NCI-H128 (cell line): ENCODE data around the gene TMEM94.
A peak's percentile ranks its signal among the peaks of the same experiment; 100 is the strongest.
"Not testable (repeated sequence)": the region's sequence is repeated elsewhere in the genome, so short reads cannot be mapped to it uniquely, and the experiment has no call there.

Experiments used
- DNase-seq: peaks from one replicate; lab custom pipeline; 2025; ENCODE audit not compliant: unreplicated experiment; lab: John Stamatoyannopoulos, UW

TMEM94 gene

GRCh38 chr17:75509528-75510258, 53.3 kb downstream of the TMEM94 start:
- no peak for DNase-seq

DNA sequence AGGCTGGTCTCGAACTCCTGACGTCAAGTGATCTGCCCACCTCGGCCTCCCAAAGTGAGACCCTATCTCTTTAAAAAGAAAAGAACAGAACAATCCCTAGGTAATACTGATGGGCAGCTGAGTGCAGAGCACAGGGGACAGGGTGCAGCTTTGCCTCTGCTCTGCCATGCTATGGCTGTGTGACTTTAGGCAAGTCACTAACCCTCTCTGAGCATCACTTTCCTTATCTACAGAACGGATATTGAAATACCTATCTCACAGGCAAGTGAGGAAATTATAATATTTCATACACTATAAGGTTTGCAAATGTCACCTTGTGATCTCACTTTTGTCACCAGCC, 54.8 kb downstream of the TMEM94 start:
- DNase-seq = no peak

- DNase-seq = no peak
Observed at GRCh38 chr17:75511610-75512575, 55.5 kb downstream of the TMEM94 start.

GRCh38 chr17:75512926-75513640, 56.6 kb downstream of the TMEM94 start:
- DNase-seq = no peak

GRCh38 chr17:75513641-75514000, 57.2 kb downstream of the TMEM94 start:
- DNase-seq = no peak

DNA sequence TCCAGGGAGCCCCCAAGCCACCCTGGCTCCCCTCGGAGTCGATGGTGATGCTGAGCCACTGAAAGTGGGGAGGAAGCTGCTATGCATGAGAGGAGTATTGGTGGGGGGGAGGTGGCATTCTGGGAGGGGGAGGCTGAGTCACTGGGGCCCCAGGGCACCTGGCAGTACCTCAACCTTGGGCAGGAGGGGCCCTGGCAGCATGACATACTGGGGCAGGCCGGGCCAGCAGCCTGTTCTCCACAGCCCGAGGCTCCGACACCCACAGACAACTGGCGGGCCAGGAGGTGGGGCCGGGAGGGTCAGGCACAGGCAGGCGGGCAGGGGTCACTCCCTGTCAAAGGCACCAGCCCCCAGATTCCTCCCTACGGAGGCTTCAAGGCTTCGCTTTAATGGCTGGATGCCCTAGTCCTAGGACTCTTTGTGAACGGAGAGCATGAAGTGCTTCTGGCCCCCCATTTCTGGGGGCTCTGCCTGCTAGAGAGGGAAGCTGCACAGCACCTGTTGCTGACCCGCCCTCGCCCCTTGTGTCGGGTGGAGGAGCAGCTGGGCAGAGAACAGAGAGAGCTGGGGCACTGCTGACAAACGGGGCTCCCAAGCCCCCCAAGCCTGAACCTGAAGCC, 58.0 kb downstream of the TMEM94 start:
- no peak for DNase-seq

DNA sequence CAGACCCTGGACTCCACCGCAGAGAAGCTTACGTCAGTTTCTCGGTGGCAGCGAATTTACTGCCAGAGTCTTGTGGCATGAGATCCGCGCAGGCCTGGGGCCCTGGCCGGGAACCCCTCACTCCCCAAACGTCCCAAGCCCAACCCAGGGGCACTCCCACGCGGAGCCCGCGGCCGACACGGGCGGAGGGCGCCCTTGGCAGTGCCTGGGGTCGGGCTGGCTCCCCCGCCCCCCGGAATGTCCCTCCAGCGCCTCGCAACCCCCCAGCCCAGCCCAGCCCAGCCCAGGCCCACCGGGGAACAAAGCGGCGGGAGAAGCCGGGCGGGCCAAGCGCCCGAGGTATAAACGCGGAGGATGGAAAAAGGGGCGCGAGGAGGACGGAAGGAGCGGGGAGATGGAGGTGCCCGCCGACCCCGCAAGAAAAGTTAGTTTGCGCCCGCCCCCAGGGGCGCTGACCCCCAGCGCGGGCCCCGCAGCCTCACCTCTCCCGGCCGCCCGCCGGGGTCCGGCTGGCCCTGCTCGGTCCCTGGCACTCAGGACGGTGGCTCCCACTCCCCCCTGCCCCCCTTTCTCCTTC, 58.6 kb downstream of the TMEM94 start:
- no peak for DNase-seq

- peak; percentile 71 for DNase-seq
Observed at GRCh38 chr17:75515496-75516254, 59.2 kb downstream of the TMEM94 start, which contains the start of gene CASKIN2. Gene CASKIN2, minus strand, starts transcription at chr17:75515537. Its CDS starts 1,733 bp downstream, at chr17:75513804.

GRCh38 chr17:75516255-75516618, 59.8 kb downstream of the TMEM94 start, which contains the start of gene TSEN54:
Gene TSEN54, plus strand, starts transcription at chr17:75516528. Its CDS starts 33 bp downstream, at chr17:75516561.
- DNase-seq = peak; percentile 28

GRCh38 chr17:75516619-75517296, 60.3 kb downstream of the TMEM94 start:
- no peak for DNase-seq

- DNase-seq = no peak
Observed at GRCh38 chr17:75517297-75517865, 60.9 kb downstream of the TMEM94 start.

DNA sequence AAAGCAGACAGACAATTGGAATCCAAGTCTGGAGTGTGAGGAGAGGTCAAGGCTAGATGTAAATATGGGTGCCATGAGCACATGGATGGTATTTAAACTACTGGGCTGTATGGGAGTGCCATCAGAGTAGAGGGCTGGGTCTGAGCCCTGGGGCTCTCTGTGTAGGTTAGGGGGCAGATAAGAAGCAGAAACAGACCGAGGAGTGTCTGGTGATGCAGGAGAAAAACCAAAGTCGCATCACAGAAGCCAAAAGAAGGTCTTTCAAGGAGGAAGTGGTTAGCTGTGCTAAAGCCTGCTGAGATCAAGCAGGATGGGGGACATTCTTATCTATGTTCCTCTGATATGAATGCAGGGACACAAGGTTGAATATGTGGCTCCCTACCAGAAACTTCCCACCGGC, 61.8 kb downstream of the TMEM94 start:
- DNase-seq = no peak

- no peak for DNase-seq
Observed at GRCh38 chr17:75518983-75519537, 62.6 kb downstream of the TMEM94 start.

DNA sequence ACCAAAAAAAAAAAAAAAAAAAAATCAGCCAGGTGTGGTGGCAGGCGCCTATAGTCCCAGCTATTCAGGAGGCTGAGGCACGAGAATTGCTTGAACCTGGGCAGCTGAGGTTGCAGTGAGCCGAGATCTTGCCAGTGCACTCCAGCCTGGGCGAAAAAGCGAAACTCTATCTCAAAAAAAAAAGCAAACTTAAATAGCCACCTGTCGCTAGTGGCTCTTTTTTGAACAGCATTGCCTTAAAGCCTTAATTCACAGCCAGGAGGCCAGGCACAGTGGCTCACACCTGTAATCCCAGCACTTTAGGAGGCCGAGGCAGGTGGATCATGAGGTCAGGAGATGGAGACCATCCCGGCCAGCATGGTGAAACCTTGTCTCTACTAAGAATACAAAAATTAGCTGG, 64.0 kb downstream of the TMEM94 start:
- not testable (repeated sequence) for DNase-seq

- no peak for DNase-seq
Observed at GRCh38 chr17:75521290-75521689, 64.9 kb downstream of the TMEM94 start.

DNA sequence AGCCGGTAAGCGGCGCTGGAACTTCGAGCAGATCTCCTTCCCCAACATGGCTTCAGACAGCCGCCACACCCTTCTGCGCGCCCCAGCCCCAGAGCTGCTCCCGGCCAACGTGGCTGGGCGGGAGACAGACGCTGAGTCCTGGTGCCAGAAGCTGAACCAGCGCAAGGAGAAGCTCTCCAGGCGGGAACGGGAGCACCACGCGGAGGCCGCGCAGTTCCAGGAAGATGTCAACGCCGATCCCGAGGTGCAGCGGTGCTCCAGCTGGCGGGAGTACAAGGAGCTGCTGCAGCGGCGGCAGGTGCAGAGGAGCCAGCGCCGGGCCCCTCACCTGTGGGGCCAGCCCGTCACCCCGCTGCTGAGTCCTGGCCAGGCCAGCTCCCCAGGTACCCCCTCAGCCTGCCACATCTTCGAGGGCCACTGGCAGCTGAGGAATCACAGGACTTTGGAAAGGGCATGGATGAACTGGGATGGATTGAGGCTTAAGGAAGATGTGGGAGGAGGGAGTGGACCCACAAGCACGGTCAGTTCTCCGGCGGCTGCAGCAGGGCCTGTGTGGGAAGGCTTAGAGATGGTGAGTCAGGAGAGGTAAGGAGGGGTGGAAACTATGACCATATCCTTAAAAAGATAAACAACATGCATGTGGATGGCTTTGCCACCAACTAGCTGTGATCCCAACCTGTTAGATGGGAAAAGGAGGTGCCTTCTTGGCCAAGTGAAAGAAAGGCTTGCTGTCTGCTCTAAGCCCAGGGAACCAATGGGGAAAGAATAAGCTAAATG, 65.7 kb downstream of the TMEM94 start:
- no peak for DNase-seq

DNA sequence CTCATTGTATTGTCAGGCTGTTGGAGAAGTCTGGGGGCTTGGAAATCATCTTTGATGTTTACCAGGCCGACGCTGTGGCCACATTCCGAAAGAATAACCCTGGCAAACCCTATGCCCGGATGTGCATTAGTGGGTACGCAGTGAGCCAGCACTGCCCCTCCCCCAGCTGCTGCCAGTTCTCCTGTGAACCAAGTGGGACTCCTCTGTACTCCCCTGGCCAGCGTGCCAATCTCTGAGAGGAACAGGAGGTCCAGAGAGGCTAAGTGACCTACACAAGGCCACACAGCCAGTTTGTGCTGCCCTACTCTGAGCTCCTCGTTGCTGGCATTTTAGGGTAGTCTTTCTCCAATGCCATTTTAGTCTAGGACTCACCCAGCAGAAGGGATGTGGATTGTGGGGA, 67.2 kb downstream of the TMEM94 start:
- DNase-seq = no peak
